Caco-2 (cell line): ENCODE measurements around the gene HERPUD2. TPM values are rescaled to one million over a fixed set of nuclear protein-coding genes. Genes with fewer than 3 reads are reported as not detected.

ENCODE experiments used
- BruUV-seq: library from RNA; stranded (reverse); fragments of 400-500 nt; replicated peaks from 2 replicates; lab custom pipeline; 2021; lab: Mats Ljungman, UMichigan
- CTCF ChIA-PET: fragments of 300-600 bp; sonication (Branson Sonifier 250); formaldehyde crosslinking; loops from one replicate; lab custom pipeline; 2022; ENCODE audit warnings: antibody characterized with exemption; lab: Charles Lee
- POLR2A ChIA-PET: fragments of 300-600 bp; sonication (Branson Sonifier 250); formaldehyde crosslinking; loops from one replicate; lab custom pipeline; 2022; ENCODE audit warnings: antibody characterized with exemption; lab: Charles Lee
- DNase-seq, 2 experiments: peaks; one replicate each; pipeline versions ENCODE4 v3.0.0 to v3.0.0-alpha.2; 2020 to 2022
- H3K27me3 ChIP-seq: replicated peaks from 2 replicates; pipeline ENCODE4 v1.6.0; 2011; ENCODE audit warnings: low read length; ENCODE audit not compliant: control insufficient read depth, insufficient read depth
- H3K36me3 ChIP-seq: 2 replicates; pipeline ENCODE4 v1.5.1; 2011; ENCODE audit warnings: low read length; ENCODE audit not compliant: control insufficient read depth, insufficient read depth
- H3K4me1 ChIP-seq: fragments of 250-450 bp; sonication (Bioruptor Pico); 2 replicates; pipeline ENCODE4 v1.5.1; 2020; ENCODE audit warnings: mild to moderate bottlenecking
- H3K4me3 ChIP-seq: 2 replicates; pipeline ENCODE4 v1.5.1; 2011; ENCODE audit warnings: low read depth, mild to moderate bottlenecking, control low read depth, low read length
- H3K9me3 ChIP-seq: fragments of 250-450 bp; sonication (Bioruptor Pico); 2 replicates; pipeline ENCODE4 v1.5.1; 2020; ENCODE audit warnings: mild to moderate bottlenecking, moderate library complexity
- H3K27ac Mint-ChIP-seq: one replicate; pipeline ENCODE4 v1.8.0; 2022; ENCODE audit warnings: mixed read lengths; ENCODE audit not compliant: unreplicated experiment
- H3K27me3 Mint-ChIP-seq: one replicate; pipeline ENCODE4 v1.8.0; 2022; ENCODE audit warnings: mixed read lengths; ENCODE audit not compliant: insufficient read depth, unreplicated experiment
- H3K36me3 Mint-ChIP-seq: one replicate; pipeline ENCODE4 v1.8.0; 2022; ENCODE audit warnings: mild to moderate bottlenecking, mixed read lengths; ENCODE audit not compliant: insufficient read depth, unreplicated experiment
- H3K4me1 Mint-ChIP-seq: one replicate; pipeline ENCODE4 v1.8.0; 2022; ENCODE audit warnings: low read depth, mixed read lengths; ENCODE audit not compliant: unreplicated experiment
- H3K4me3 Mint-ChIP-seq: one replicate; pipeline ENCODE4 v1.8.0; 2022; ENCODE audit warnings: mild to moderate bottlenecking, moderate library complexity, mixed read lengths; ENCODE audit not compliant: unreplicated experiment
- H3K9me3 Mint-ChIP-seq: one replicate; pipeline ENCODE4 v1.8.0; 2022; ENCODE audit warnings: mixed read lengths; ENCODE audit not compliant: unreplicated experiment
- CTCF ChIP-seq, 2 experiments: fragments of 200-600 bp in 1 of 2; IDR thresholded peaks; 1 replicate in 1 of 2; 2 replicates in 1 of 2; pipeline versions ENCODE4 v1.5.1 to v1.8.0; 2011 to 2022; ENCODE audit warnings: antibody characterized with exemption in 1 of 2, control low read depth in 1 of 2, inconsistent platforms in 1 of 2, low read depth in 1 of 2, low read length in 1 of 2, mild to moderate bottlenecking in 1 of 2, moderate library complexity in 1 of 2; ENCODE audit not compliant: insufficient read depth in 1 of 2, severe bottlenecking in 1 of 2, unreplicated experiment in 1 of 2
- intact Hi-C: fragments of 100-400 bp; cut with micrococcal nuclease; formaldehyde crosslinking; loops from one replicate; pipeline ENCODE4 v1.10.0; 2022; ENCODE audit not compliant: unreplicated experiment
- total RNA-seq: library from RNA; stranded (reverse); gene quantifications from 2 replicates; pipeline ENCODE4 v1.2.3, GENCODE V29; 2022

HERPUD2 gene
- total RNA-seq, 1 experiment from 2014 or later: 25.2 TPM

DNA sequence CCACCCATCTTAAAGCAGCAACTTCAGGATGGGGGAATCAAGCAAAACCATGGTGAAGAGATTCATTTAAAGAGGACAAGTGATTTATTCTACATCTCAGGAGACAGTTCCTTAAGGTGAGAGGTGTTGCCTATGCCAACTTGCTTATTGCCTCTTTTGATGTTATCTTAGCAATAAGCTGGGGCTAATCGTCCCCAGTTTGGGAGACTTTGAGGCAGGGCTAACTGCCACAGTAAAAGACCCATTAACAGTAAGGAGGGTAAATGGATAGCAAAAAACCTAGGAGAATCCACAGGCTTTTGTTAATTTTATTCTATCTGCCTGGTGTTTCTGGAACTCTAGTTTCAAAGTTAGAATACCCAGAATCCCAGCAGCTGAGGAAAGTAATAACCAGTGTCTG, 22.1 kb upstream of the HERPUD2 start:
- BruUV-seq: no TSS peak
- Mint-ChIP-seq H3K27ac (peak overlapping the region; percentile 66), H3K9me3 (no peaks in the 10 kb centered on the region), H3K4me1 (peaks cover 36% of the 10 kb centered on the region), H3K36me3 (no peaks in the 10 kb centered on the region), H3K4me3 (no peak overlapping the region), H3K27me3 (no peaks in the 10 kb centered on the region)
- no peak for TF ChIP-seq CTCF (IDR thresholded peaks at IDR 0.05; ENCODE audit: insufficient read depth in 1 of 2, low read depth in 1 of 2, low read length in 1 of 2, severe bottlenecking in 1 of 2, unreplicated experiment in 1 of 2)
- intact Hi-C loops: no loop called here
- Histone ChIP-seq H3K4me1 (peaks cover 57% of the 10 kb centered on the region), H3K4me3 (no peak overlapping the region), H3K36me3 (no peaks in the 10 kb centered on the region), H3K27me3 (no peaks in the 10 kb centered on the region), H3K9me3 (0 out of 2 replicates have a peak, but pooled peaks cover 3% of the 10 kb centered on the region)
- ChIA-PET CTCF (no interaction called here), POLR2A (no interaction called here)
- no peak for DNase-seq

GRCh38 chr7:35716038-35716803, 21.3 kb upstream of the HERPUD2 start:
- Histone ChIP-seq H3K4me1 (peaks cover 57% of the 10 kb centered on the region), H3K4me3 (no peak overlapping the region), H3K9me3 (no peaks in the 10 kb centered on the region), H3K27me3 (no peaks in the 10 kb centered on the region), H3K36me3 (no peaks in the 10 kb centered on the region)
- ChIA-PET POLR2A (no interaction called here), CTCF (no interaction called here)
- Mint-ChIP-seq H3K27ac (peak overlapping the region; percentile 66), H3K4me1 (peaks cover 36% of the 10 kb centered on the region), H3K9me3 (no peaks in the 10 kb centered on the region), H3K36me3 (no peaks in the 10 kb centered on the region), H3K27me3 (no peaks in the 10 kb centered on the region), H3K4me3 (peak overlapping the region; percentile 50)
- no peak for DNase-seq
- intact Hi-C loops: no loop called here
- no peak for TF ChIP-seq CTCF (IDR thresholded peaks at IDR 0.05; ENCODE audit: insufficient read depth in 1 of 2, low read depth in 1 of 2, low read length in 1 of 2, severe bottlenecking in 1 of 2, unreplicated experiment in 1 of 2)
- BruUV-seq: no TSS peak

DNA sequence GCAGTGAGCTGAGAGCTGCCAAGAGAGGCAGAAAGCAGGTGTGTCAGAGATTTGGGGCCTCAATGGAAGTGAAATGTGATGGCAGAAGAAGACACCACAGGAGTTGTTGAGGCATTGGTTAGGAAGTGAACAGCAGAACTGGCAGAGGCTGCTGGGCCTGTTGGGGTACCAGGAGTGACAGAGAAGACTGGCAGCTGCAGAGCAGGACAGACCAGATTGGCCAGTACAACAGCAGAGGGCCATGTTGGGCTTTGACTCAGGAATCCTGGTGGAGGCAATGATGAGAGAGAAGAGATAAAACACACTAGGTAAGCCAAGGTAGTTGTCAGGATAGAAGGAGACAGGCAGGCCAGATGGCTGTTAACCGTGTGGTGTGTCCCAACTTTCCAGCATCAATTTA, 19.9 kb upstream of the HERPUD2 start:
- Mint-ChIP-seq H3K9me3 (no peaks in the 10 kb centered on the region), H3K27ac (peak overlapping the region; percentile 63), H3K4me1 (peaks cover 43% of the 10 kb centered on the region), H3K27me3 (no peaks in the 10 kb centered on the region), H3K4me3 (peak overlapping the region; percentile 8), H3K36me3 (no peaks in the 10 kb centered on the region)
- BruUV-seq: no TSS peak
- H3K36me3 ChIP-seq: no peaks in the 10 kb centered on the region
- peak; percentile 11 to 28 for TF ChIP-seq CTCF (IDR thresholded peaks at IDR 0.05; ENCODE audit: insufficient read depth in 1 of 2, low read depth in 1 of 2, low read length in 1 of 2, severe bottlenecking in 1 of 2, unreplicated experiment in 1 of 2)
- H3K4me3 ChIP-seq: no peak overlapping the region
- peaks cover 64% of the 10 kb centered on the region for H3K4me1 ChIP-seq
- ChIA-PET POLR2A (no interaction called here), CTCF (no interaction called here)
- peak; percentile 67 to 78 for DNase-seq
- H3K27me3 ChIP-seq: no peaks in the 10 kb centered on the region
- no peaks in the 10 kb centered on the region for H3K9me3 ChIP-seq
- intact Hi-C loops: loop anchor here (1.0 to 2.0 kb wide), 3 partner anchors 22 to 86 kb away; partner anchors contain the start of gene SEPTIN7
